ENCODE data around the gene FOSL1. TPM values are rescaled to one million over a fixed set of nuclear protein-coding genes. Genes with fewer than 3 reads are reported as not detected.

The FOSL1 gene
- polyA plus RNA-seq (2013, experiment 1 of 2): 14.7 TPM
- 13.0 TPM for polyA plus RNA-seq (2013, experiment 2 of 2)

DNA sequence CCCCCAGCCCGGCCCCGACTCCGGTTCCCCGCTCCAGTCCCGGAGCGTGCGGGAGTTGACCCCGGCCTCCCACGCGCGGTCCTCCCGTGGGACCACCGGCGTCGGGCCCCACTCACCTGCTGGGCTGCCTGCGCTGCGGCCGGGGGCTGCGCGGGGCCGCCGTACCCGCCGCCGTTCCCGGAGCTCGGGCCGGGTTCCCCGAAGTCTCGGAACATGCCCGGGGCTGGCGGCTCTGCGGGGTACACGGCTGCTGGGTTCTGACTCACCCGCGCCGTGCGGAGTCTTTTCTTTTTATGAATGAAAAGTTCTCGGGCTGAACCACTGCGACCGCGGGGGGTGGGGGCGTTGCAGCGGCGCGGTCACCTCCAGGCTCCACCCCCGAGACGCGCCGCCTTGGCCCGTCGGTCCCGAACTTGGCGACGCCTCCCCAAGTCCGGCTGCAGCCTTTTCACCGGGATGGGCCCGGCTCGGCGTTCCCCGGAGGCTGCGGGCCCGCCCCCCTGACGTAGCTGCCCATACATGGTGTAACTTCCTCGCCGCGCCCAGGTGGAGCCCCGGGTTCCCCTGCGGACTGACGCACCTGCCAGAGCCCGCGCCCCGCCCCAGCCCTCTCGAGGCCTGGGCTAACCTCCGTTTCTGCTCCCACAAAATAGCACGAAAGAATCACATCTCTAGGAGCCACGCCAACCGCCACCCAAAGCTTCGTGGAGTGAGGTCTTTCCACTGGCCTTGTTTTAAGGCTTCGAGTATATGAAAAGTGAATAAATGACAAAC is at the start of gene FOSL1:
FOSL1 (minus strand) TSS at position 264 of the 774 bp plus-strand sequence; CDS start at position 215, 49 bp downstream.
- Histone ChIP-seq H3K9me3 (ENCODE audit: control insufficient read depth, low read length) (no peaks in the 10 kb centered on the region), H3K4me1 (ENCODE audit: control insufficient read depth, insufficient read depth, low read length, poor library complexity, severe bottlenecking) (peaks cover 44% of the 10 kb centered on the region), H3K27ac (ENCODE audit: low read depth, low read length, severe bottlenecking) (peak within 1 kb of the TSS; percentile 79), H3K36me3 (ENCODE audit: control insufficient read depth, insufficient read depth, low read length) (peaks cover 29% of the 10 kb centered on the region), H3K4me3 (ENCODE audit: extremely low read depth, insufficient read depth, low read length, poor library complexity, severe bottlenecking) (peak within 1 kb of the TSS; percentile 70)
- 0 to 1% methylated on average over 63 to 68 of the region's 80 CpGs for WGBS, 2 experiments (ENCODE audit: insufficient coverage in 2 of 2)

DNA sequence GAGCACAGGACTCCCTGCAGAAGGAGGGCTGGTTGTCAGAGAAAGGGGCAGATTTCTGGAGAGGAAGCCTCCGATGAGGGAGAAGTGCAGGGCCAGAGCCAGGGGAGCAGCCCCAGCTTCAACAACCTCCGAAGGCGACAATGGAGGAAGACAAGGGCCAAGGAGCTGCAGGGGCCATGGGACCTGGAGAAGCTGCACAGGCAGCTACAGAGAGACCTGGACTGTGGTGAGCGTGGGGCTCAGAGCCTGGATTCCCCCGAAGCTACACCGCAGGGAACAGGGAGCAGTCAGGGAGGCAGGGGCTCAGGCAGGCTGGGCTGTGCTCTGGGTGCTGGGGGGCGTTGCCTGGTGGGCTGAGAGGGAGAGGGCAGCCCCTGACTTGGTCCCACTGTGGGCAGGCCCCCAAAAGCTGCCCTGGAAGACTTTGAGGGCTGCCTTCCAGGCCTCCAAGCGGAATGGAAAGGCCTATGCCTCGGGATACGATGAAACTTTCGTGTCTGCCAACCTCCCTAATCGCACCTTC is 47.5 kb upstream of the FOSL1 start:
- Histone ChIP-seq H3K9me3 (ENCODE audit: control insufficient read depth, low read length) (no peaks in the 10 kb centered on the region), H3K4me3 (ENCODE audit: extremely low read depth, insufficient read depth, low read length, poor library complexity, severe bottlenecking) (no peak overlapping the region), H3K27ac (ENCODE audit: low read depth, low read length, severe bottlenecking) (no peak overlapping the region), H3K36me3 (ENCODE audit: control insufficient read depth, insufficient read depth, low read length) (no peaks in the 10 kb centered on the region), H3K4me1 (ENCODE audit: control insufficient read depth, insufficient read depth, low read length, poor library complexity, severe bottlenecking) (peaks cover 7% of the 10 kb centered on the region)
- WGBS, 2 experiments (ENCODE audit: insufficient coverage in 2 of 2): 91 to 92% methylated on average over 6 to 7 of the region's 12 CpGs

DNA sequence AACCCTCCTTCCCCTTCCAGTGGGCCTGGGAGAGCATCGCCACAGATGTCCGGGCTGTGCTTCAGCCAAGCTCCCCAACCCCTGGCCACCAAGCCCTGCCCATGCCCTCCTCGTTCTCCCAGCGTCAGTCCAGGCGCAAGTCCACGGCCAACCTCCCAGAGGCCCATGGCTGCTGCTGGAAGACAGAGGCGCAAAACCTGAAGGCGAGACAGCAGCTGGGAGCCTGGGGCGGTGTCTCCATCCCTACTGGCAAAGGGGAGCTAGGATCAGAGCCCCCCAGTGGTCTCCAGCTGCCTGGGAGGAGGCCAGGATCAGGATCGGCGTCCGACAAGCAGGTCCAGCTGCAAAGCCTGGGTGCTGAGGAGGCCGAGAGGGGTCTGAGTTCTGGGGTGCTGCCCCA is 46.9 kb upstream of the FOSL1 start:
- Histone ChIP-seq H3K4me3 (ENCODE audit: extremely low read depth, insufficient read depth, low read length, poor library complexity, severe bottlenecking) (no peak overlapping the region), H3K4me1 (ENCODE audit: control insufficient read depth, insufficient read depth, low read length, poor library complexity, severe bottlenecking) (peaks cover 7% of the 10 kb centered on the region), H3K27ac (ENCODE audit: low read depth, low read length, severe bottlenecking) (no peak overlapping the region), H3K36me3 (ENCODE audit: control insufficient read depth, insufficient read depth, low read length) (no peaks in the 10 kb centered on the region), H3K9me3 (ENCODE audit: control insufficient read depth, low read length) (no peaks in the 10 kb centered on the region)
- WGBS, 2 experiments (ENCODE audit: insufficient coverage in 2 of 2): 87 to 93% methylated on average over 9 to 10 of the region's 13 CpGs

GRCh38 chr11:65946655-65947054 is 46.5 kb upstream of the FOSL1 start:
- Histone ChIP-seq H3K36me3 (ENCODE audit: control insufficient read depth, insufficient read depth, low read length) (no peaks in the 10 kb centered on the region), H3K4me1 (ENCODE audit: control insufficient read depth, insufficient read depth, low read length, poor library complexity, severe bottlenecking) (peaks cover 9% of the 10 kb centered on the region), H3K4me3 (ENCODE audit: extremely low read depth, insufficient read depth, low read length, poor library complexity, severe bottlenecking) (no peak overlapping the region), H3K9me3 (ENCODE audit: control insufficient read depth, low read length) (no peaks in the 10 kb centered on the region), H3K27ac (ENCODE audit: low read depth, low read length, severe bottlenecking) (no peak overlapping the region)
- 82 to 100% methylated on average over 3 to 4 of the region's 4 CpGs for WGBS, 2 experiments (ENCODE audit: insufficient coverage in 2 of 2)

DNA sequence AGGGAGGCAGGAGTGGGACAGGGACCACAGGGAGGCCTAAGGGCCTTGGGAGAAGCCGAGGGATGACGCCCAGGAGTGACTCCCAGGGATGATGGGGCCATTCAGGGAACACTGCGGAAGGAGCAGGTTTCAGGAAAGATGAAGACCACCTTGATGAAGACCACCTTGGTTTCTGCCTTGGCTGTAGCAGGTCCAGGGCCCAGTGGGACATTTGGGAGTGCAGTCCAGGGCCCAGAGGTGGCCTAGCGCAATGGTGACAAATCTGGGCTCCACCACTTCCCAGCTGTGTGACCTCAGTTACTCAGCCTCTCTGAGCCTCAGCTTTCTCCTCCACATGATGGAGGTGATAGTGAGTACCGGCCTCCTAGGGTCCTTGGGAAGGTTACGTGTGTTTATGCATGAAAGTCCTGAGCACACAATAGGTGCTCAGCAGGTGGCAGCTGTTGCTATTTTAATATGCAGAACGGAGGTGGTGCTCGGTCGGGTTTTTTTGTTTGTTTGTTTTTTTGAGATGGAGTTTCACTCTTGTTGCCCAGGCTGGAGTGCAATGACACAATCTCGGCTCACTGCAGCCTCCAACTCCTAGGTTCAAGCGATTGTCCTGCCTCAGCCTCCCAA is 45.9 kb upstream of the FOSL1 start:
- Histone ChIP-seq H3K36me3 (ENCODE audit: control insufficient read depth, insufficient read depth, low read length) (no peaks in the 10 kb centered on the region), H3K9me3 (ENCODE audit: control insufficient read depth, low read length) (no peaks in the 10 kb centered on the region), H3K4me3 (ENCODE audit: extremely low read depth, insufficient read depth, low read length, poor library complexity, severe bottlenecking) (no peak overlapping the region), H3K4me1 (ENCODE audit: control insufficient read depth, insufficient read depth, low read length, poor library complexity, severe bottlenecking) (peaks cover 11% of the 10 kb centered on the region), H3K27ac (ENCODE audit: low read depth, low read length, severe bottlenecking) (no peak overlapping the region)
- WGBS, 2 experiments (ENCODE audit: insufficient coverage in 2 of 2): 72 to 80% methylated on average over 7 to 9 of the region's 11 CpGs

GRCh38 chr11:65945430-65945911 is 45.3 kb upstream of the FOSL1 start, which contains the start of gene TSGA10IP:
TSS of gene TSGA10IP (plus strand) at chr11:65945480. CDS start at chr11:65945676, 196 bp downstream.
- Histone ChIP-seq H3K27ac (ENCODE audit: low read depth, low read length, severe bottlenecking) (no peak within 1 kb of the TSS), H3K36me3 (ENCODE audit: control insufficient read depth, insufficient read depth, low read length) (no peaks in the 10 kb centered on the region), H3K4me3 (ENCODE audit: extremely low read depth, insufficient read depth, low read length, poor library complexity, severe bottlenecking) (no peak within 1 kb of the TSS), H3K4me1 (ENCODE audit: control insufficient read depth, insufficient read depth, low read length, poor library complexity, severe bottlenecking) (peaks cover 11% of the 10 kb centered on the region), H3K9me3 (ENCODE audit: control insufficient read depth, low read length) (no peaks in the 10 kb centered on the region)
- 25 to 38% methylated on average over 12 to 13 of the region's 13 CpGs for WGBS, 2 experiments (ENCODE audit: insufficient coverage in 2 of 2)

DNA sequence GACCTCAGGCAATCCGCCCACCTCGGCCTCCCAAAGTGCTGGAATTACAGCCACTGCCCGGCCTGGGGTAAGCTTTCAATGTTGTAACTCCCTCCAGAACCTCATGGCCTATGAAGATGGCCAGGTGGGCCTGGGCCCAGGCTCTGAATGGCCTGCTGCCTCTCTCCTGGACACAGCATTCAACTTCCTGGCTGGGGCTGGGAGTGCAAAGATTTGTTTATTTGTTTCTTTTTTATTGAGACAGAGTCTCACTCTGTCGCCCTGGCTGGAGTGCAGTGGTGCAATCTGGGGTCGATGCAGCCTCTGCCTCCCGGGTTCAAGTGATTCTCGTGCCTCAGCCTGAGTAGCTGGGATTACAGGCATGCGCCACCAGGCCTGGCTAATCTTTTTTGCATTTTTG is 44.6 kb upstream of the FOSL1 start:
- Histone ChIP-seq H3K27ac (ENCODE audit: low read depth, low read length, severe bottlenecking) (no peak overlapping the region), H3K4me1 (ENCODE audit: control insufficient read depth, insufficient read depth, low read length, poor library complexity, severe bottlenecking) (peaks cover 11% of the 10 kb centered on the region), H3K36me3 (ENCODE audit: control insufficient read depth, insufficient read depth, low read length) (no peaks in the 10 kb centered on the region), H3K9me3 (ENCODE audit: control insufficient read depth, low read length) (no peaks in the 10 kb centered on the region), H3K4me3 (ENCODE audit: extremely low read depth, insufficient read depth, low read length, poor library complexity, severe bottlenecking) (no peak overlapping the region)
- WGBS, 2 experiments (ENCODE audit: insufficient coverage in 2 of 2): 82 to 87% methylated on average over 5 to 7 of the region's 8 CpGs

- Histone ChIP-seq H3K9me3 (ENCODE audit: control insufficient read depth, low read length) (no peaks in the 10 kb centered on the region), H3K4me3 (ENCODE audit: extremely low read depth, insufficient read depth, low read length, poor library complexity, severe bottlenecking) (no peak overlapping the region), H3K27ac (ENCODE audit: low read depth, low read length, severe bottlenecking) (no peak overlapping the region), H3K36me3 (ENCODE audit: control insufficient read depth, insufficient read depth, low read length) (no peaks in the 10 kb centered on the region), H3K4me1 (ENCODE audit: control insufficient read depth, insufficient read depth, low read length, poor library complexity, severe bottlenecking) (peaks cover 11% of the 10 kb centered on the region)
- 94 to 96% methylated on average over 5 to 7 of the region's 8 CpGs for WGBS, 2 experiments (ENCODE audit: insufficient coverage in 2 of 2)
Observed at GRCh38 chr11:65944191-65944590, 44.0 kb upstream of the FOSL1 start.

- H3K9me3 ChIP-seq (ENCODE audit: control insufficient read depth, low read length): no peaks in the 10 kb centered on the region
Observed at GRCh38 chr11:65942531-65942930, 42.3 kb upstream of the FOSL1 start.

GRCh38 chr11:65941720-65942310 is 41.6 kb upstream of the FOSL1 start:
- Histone ChIP-seq H3K4me1 (ENCODE audit: control insufficient read depth, insufficient read depth, low read length, poor library complexity, severe bottlenecking) (peaks cover 11% of the 10 kb centered on the region), H3K4me3 (ENCODE audit: extremely low read depth, insufficient read depth, low read length, poor library complexity, severe bottlenecking) (no peak overlapping the region), H3K27ac (ENCODE audit: low read depth, low read length, severe bottlenecking) (no peak overlapping the region), H3K36me3 (ENCODE audit: control insufficient read depth, insufficient read depth, low read length) (no peaks in the 10 kb centered on the region), H3K9me3 (ENCODE audit: control insufficient read depth, low read length) (no peaks in the 10 kb centered on the region)
- WGBS, 2 experiments (ENCODE audit: insufficient coverage in 2 of 2): 81 to 87% methylated on average over 7 to 8 of the region's 9 CpGs

More at GRCh38 chr11:65942531-65942930, 42.3 kb upstream of the FOSL1 start:
- 91 to 92% methylated on average over 7 of the region's 7 CpGs for WGBS, 2 experiments (ENCODE audit: insufficient coverage in 2 of 2)
- H3K4me3 ChIP-seq (ENCODE audit: extremely low read depth, insufficient read depth, low read length, poor library complexity, severe bottlenecking): no peak overlapping the region
- H3K27ac ChIP-seq (ENCODE audit: low read depth, low read length, severe bottlenecking): no peak overlapping the region
- peaks cover 11% of the 10 kb centered on the region for H3K4me1 ChIP-seq (ENCODE audit: control insufficient read depth, insufficient read depth, low read length, poor library complexity, severe bottlenecking)
- no peaks in the 10 kb centered on the region for H3K36me3 ChIP-seq (ENCODE audit: control insufficient read depth, insufficient read depth, low read length)

Measured in mesodermal cell (in vitro differentiated cells).